Uterus (tissue), 2 donors: ENCODE data around the gene GPR162.

Experiments
- POLR2A ChIP-seq, 2 donors: fragments of 450-650 bp; IDR thresholded peaks; one replicate each; pipeline ENCODE4 v1.6.1; 2016; ENCODE audit warnings: antibody characterized with exemption in 2 of 2, mild to moderate bottlenecking in 1 of 2, moderate library complexity in 1 of 2
- TF ChIP-seq, protein P1 (sequence below), 4 experiments: fragments of 200-600 bp in 2 of 4; fragments of 450-650 bp in 2 of 4; sonication (generic) in 2 of 4; IDR thresholded peaks; one replicate each; pipeline ENCODE4 v1.5.1; 2016 to 2019; ENCODE audit warnings: antibody characterized with exemption in 4 of 4, mild to moderate bottlenecking in 2 of 4, moderate library complexity in 1 of 4

DNA sequence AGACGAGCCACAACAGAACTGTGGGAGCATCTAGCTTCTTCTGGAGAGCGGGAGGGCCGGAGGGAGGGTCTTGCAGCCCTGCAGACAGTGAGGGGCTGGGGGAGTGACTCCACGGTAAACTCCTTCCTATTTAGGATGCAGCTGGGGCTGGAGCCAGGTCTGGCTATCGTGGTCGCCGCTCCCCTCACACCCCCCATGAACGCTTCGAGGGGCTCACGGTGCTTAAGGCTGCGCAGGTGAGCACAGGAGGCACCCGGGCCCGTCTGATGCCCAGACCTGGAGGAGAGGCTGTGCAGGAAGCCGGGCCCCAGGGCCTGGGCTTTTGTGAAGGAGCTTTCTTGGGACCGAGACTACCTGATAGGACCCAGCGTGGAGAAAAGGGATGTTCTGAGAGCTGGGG lies 15.2 kb downstream of the GPR162 start:
- TF ChIP-seq, protein P1, sequence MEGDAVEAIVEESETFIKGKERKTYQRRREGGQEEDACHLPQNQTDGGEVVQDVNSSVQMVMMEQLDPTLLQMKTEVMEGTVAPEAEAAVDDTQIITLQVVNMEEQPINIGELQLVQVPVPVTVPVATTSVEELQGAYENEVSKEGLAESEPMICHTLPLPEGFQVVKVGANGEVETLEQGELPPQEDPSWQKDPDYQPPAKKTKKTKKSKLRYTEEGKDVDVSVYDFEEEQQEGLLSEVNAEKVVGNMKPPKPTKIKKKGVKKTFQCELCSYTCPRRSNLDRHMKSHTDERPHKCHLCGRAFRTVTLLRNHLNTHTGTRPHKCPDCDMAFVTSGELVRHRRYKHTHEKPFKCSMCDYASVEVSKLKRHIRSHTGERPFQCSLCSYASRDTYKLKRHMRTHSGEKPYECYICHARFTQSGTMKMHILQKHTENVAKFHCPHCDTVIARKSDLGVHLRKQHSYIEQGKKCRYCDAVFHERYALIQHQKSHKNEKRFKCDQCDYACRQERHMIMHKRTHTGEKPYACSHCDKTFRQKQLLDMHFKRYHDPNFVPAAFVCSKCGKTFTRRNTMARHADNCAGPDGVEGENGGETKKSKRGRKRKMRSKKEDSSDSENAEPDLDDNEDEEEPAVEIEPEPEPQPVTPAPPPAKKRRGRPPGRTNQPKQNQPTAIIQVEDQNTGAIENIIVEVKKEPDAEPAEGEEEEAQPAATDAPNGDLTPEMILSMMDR (IDR thresholded peaks at IDR 0.05) = no peak
- TF ChIP-seq POLR2A (IDR thresholded peaks at IDR 0.05) = no peak
